Peyer's patch (tissue), 4 donors: ENCODE data around the gene TRPC4.

ENCODE experiments used
- CTCF ChIP-seq, 6 experiments: fragments of 450-650 bp in 4 of 6; fragments of 200-600 bp in 2 of 6; sonication (generic) in 1 of 6; IDR thresholded peaks; one replicate each; pipeline ENCODE4 v1.5.1; 2017 to 2019; ENCODE audit warnings: antibody characterized with exemption in 6 of 6, mild to moderate bottlenecking in 3 of 6, moderate library complexity in 1 of 6
- POLR2A ChIP-seq, 2 donors: fragments of 450-650 bp; IDR thresholded peaks; one replicate each; pipeline ENCODE4 v1.5.1; 2017; ENCODE audit warnings: antibody characterized with exemption in 2 of 2, mild to moderate bottlenecking in 2 of 2, moderate library complexity in 2 of 2

GRCh38 chr13:37878496-37878895 lies 8.9 kb upstream of the TRPC4 start:
- TF ChIP-seq CTCF (IDR thresholded peaks at IDR 0.05) = no peak
- TF ChIP-seq POLR2A (IDR thresholded peaks at IDR 0.05) = no peak
